GM18511 (cell line): ENCODE data around the gene ADAMTS17.

Source experiments
- ATAC-seq: cut with Tn5 transposase; IDR thresholded peaks from one replicate; pipeline ENCODE4 v1.9.1; 2021; ENCODE audit warnings: mild to moderate bottlenecking, moderate library complexity; ENCODE audit not compliant: unreplicated experiment

ADAMTS17 gene

DNA sequence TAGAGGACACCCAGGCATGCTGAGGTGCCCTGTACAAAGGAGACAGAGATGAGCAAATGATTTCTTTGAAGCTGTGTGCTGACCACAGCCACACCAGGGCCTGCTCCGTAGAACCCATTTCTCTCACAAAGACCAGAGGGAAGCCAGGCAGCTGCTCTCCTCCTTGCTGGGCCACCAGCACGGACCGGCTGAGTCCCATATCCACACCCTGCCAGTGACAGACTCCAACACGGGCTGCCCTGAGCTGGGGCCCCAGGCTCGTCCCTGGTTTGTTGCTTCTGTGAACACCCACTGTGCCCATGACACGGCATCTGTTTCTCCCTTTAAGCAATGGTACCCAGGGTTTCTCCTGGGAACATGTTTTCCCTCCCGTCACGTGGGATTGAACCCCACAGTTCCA, 284.5 kb downstream of the ADAMTS17 start:
- ATAC-seq = no peak

DNA sequence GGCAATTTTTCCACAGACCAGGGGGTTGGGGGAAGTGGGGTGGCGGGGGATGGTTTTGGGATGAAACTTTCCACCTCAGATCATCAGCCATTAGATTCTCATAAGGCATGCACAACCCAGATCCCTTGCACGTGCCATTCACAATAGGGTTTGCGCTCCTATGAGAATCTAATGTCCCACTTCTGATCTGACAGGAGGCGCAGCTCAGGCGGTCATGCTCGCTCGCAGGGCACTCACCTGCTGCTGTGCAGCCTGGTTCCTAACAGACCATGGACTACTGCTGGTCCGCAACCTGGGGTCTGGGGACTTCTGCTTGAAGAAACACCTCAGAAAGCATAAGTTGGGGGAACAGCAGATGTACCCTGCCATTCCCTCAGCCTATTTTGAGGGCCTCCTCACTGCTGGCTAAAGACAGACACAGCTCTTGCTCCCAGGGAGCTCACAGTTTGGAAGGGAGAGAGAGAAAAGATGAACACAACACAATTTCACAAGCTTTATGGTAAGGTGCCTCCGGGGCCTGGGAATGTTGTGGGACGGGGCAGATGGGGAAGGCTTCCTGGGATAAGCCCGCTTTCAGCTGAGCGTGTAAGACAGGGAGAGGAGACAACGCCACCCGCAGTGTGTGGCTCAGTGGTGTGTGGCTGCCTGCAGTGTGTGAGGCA, 285.2 kb downstream of the ADAMTS17 start:
- no peak for ATAC-seq

DNA sequence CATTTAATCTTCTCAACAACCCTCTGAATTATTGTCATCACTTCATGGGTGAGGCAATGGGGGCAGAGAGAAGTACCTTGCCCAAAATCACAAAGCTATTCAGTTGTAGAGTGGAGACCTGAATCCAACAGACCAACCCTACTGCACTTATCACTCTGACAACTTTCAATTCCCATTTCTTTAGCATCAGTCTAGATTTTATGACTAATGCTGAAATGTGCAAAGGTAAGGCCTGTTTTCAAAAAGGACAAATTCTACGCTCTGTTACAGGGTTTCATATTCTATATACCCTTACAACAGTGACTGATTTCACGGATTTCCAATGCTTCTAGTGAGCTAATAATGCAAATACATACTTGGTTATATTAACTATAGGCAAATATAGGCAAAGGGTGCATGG, 286.0 kb downstream of the ADAMTS17 start:
- ATAC-seq = no peak

DNA sequence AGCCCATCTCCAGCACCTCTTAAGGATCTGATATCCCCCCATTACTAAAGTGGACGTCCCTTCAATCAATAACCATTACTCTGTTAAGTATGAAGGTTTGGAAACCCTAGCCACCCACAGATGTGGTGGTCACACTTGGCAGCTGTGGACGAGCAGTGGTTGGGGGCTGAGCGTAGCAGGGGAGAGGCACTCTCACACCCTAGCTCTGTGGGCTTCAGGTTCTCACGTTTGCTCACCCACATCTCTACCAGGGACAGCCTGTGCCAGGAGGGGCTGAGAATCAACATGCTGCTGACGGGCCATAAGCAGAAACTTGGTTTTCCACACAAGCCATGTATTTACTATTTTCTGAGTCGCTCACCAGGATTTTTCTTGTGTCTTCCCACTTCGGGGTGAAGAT, 287.2 kb downstream of the ADAMTS17 start:
- no peak for ATAC-seq

GRCh38 chr15:100053474-100054121, 288.2 kb downstream of the ADAMTS17 start:
- ATAC-seq = no peak

GRCh38 chr15:100052716-100053473, 288.9 kb downstream of the ADAMTS17 start:
- ATAC-seq = no peak

GRCh38 chr15:100050877-100051786, 290.6 kb downstream of the ADAMTS17 start:
- no peak for ATAC-seq

DNA sequence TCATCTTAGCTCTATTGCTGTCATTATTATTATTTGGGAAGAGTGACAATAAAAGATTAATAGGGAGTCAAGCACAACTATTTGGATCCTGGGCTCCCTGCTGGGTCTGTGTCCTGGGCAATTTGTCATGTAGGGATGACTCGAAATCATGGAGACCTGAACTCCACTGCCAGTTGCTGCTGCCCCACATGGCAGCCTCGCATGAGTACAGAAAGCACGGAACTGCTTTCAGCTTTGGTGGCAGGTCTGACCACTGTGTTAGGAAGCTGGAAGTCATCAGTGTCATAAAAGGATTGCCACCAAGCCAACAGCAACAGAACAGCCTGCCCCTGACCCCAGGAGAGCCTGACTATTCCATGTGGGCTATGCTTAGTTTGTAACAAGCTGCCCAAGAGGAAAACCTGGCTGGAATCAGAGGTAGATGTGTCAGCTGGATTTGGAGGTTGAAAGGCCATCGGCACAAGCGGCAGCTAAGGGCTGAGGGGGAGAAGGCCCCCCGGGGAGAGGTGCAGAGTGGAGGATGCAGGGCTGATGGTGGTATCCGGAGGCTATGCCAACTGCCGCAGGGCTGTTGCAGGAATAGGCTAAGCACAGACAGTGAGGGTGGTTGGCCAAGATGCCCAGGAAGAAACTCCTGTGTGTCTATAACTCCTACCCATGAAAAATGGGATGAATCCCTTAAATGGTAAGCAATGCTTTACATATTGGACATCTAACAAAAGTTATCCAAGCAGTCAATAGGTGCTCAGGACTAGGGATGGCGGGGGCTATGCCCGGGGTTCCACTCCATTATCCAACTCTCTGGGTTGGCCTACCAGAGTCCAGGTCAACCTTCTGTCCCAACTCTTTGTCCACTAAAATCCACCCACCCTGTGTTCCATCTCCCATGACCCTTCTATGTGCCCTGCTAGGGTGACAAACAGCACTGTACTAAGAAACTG, 291.6 kb downstream of the ADAMTS17 start:
- ATAC-seq = no peak

DNA sequence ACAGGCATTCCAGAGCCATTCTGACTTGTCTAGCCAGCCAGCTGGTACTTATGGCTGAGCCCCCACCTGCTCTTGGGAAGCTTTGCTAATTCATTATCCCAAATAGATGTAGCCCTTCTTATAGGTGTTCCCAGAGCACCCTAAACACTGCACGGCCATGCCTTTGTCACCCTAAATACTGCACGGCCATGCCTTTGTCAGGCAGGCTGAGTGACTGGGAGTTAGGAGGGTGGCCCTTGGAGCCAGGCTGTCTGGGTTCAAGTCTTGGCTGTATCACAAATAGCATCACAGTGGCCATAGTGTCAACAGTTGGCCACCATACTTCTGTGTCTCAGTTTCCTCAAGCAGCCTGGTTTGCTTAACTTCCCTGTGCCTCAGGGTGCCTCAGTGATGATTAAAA, 292.3 kb downstream of the ADAMTS17 start:
- ATAC-seq = no peak

DNA sequence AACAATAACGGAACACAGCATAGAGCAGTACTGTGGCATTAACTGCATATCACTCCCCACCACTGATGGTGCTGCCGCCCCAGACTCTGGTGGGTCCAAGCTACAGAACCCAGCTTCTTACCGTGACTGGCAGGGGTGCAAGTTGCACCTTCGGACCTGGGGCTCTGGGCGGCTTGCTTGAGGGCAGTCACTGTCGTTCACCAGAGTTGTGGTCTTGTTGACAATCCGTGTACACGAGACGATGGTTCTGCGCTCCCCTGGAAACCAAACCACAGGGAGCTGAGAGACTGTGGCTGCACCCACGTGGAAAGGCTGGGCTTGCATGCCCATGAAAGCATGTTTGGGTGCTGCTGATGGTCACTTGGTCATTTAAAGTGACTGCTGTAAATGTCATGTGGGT, 293.0 kb downstream of the ADAMTS17 start:
- ATAC-seq = no peak

DNA sequence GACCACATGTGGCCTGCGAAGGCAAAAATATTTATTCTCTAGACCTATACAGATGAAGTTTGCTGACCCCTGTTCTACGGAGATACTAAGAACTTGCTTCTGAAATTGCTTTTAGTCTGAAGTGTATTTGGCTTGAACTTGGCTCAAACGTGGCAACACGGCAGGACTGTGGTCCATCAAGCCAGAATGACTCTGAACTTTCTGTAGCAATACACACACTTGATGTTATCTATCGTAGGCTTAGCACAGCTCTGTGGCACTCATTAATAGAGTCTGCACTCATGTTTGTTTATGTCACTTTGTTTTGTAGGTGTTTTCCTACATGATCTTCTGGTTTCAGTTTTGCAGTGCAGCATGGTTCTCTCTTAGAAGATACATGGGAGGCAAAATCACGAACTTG, 298.1 kb downstream of the ADAMTS17 start:
- no peak for ATAC-seq

DNA sequence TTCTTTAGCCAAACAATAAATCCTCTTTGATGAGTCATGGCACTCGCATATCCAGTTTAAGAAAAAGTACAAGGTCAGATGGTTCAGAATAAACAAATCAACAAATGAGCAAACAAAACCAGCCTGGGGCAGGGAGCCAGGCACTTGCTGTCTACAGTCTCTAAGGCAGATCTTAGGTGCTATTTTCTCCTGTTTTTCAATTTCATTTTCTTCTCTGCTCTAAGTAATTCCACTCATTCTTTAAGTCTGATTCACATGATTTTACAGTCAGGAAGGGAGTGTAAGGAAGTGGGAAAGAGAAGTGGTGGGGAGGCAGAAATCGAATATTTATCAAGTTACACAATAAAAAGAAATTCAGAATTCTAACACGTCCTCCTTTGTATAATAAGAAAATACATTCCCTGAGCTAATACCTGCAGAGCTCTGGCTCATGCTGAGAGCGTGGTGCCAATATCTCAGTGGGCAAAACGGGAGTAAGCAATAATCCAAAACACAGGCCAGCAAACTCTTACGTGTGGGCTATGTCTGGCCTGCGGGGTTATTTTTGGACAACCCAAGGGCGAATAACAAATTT, 298.6 kb downstream of the ADAMTS17 start:
- ATAC-seq = no peak

DNA sequence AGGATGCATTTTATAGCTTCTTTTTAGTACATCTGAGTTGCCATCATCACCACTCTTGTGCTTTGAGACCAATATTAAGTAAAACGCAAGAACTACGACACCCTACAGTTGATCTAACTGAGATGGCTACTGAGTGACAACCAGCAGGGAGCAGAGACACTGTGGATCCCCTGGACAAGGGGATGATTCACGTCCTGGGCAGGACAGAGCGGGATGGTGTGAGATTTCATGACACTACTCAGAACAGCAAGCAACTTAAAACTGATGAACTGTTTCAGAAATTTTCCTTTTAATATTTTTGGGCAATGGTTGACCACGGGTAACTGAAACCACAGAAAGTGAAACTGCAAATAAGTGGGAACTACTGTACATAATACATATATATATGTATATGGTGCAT, 299.2 kb downstream of the ADAMTS17 start:
- ATAC-seq = no peak

DNA sequence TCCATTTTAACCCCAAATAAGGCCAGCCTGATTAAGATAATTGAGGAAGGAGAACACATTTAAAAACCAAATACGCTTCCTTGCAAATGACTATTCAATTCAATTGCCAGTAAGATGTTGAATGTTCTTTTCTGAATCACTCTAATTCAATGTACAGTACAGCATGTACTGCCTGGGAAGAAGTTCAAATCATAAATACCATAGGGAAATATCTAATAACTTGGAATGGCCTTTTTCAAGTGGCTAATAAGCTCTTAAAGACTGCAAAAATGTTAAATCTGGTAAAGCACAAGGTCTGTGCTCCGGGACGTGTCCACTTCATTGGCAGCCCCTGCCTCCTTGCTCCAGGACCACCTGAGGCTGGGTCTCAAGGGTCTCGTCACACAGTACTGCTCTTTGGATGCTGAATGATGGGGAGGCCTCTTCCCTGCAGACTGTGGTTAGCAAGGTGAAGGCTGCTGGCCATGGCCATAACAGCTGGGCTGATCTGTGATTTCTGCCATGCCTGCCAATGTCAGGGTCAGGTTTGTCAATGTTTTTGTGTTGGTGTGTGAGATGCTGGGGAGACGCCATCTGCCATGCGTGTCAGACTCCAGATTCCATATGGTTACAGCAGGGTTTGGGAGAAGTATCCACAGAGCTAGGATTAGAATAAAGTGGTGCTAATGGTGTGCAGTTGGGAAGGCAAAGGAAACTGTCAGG, 300.5 kb downstream of the ADAMTS17 start:
- no peak for ATAC-seq

DNA sequence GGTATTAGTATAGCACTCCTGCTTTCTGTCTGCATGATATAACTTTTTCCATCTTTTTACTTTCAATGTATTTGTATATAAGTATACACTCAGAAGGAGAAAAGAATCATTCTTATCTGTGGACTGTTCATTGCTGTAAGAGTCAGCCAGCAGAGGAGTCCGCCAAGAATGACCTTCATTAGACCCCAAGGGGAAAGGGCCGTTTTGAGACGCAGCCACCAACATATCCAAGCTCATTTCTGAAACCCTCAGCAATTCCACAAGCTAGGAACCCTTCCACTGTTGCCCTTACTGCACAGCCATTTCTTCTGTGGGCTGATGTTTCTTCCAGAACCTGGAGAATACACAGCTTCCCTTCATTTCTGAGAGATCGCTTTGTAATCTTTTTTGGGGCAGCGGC, 301.8 kb downstream of the ADAMTS17 start:
- ATAC-seq = no peak

DNA sequence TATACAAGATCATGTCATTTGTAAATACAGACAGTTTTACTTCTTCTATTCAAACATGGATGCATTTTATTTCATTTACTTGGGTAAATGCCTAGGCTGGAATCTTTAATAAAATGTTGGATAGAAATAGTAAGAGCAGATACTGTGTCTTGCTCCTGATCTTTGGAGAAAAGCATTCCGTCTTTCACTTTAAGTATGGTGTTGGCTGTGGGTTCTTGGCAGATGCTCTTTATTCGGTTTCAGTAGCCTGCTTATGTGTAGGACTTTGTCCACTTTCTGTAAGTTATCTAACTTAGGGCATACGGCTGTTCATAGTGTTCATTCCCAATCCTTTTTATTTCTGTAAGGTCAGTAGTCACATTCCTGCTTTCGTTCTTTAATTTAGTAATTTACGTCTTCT, 303.0 kb downstream of the ADAMTS17 start:
- no peak for ATAC-seq

DNA sequence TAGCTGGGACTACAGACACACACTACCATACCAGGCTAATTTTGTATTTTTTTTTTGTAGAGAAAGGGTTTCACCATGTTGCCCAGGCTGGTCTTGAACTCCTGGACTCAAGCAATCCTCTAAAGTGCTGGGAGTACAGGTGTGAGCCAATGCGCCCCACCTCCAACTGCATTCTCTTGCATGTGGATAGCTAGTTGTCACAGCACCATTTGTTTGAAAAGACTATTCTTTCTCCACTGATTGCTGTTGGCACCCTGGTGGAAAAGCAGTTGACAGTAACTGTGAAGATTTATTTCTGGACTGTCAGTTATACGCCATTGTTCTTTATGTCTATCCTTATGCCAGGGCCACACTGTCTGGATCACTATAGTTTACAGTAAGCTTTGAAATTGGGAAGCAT, 303.9 kb downstream of the ADAMTS17 start:
- no peak for ATAC-seq

GRCh38 chr15:100036015-100036414, 305.8 kb downstream of the ADAMTS17 start:
- no peak for ATAC-seq

GRCh38 chr15:100034191-100034590, 307.6 kb downstream of the ADAMTS17 start:
- no peak for ATAC-seq
